GM12878 (cell line): Measurements from ENCODE around the gene AGAP4. TPM values are rescaled to one million over a fixed set of nuclear protein-coding genes. Genes with fewer than 3 reads are reported as not detected.
"Not testable (repeated sequence)": the region's sequence is repeated elsewhere in the genome, so short reads cannot be mapped to it uniquely, and the experiment has no call there.

ENCODE experiments used
- ATAC-seq: fragments of 200-7000 bp; cut with Tn5 transposase; 3 replicates; pipeline ENCODE4 v1.9.1; 2020; ENCODE audit warnings: mild to moderate bottlenecking, moderate library complexity
- BruUV-seq: library from RNA; stranded (reverse); fragments of 400-500 nt; replicated peaks from 2 replicates; lab custom pipeline; 2021; lab: Mats Ljungman, UMichigan
- CTCF ChIA-PET: fragments of 300-600 bp; sonication (Branson Sonifier 250); formaldehyde crosslinking; extraction: SDS; loops from one replicate; lab custom pipeline; 2021; ENCODE audit warnings: inconsistent platforms; lab: Yijun Ruan, JAX
- POLR2A ChIA-PET: fragments of 350-600 bp; formaldehyde crosslinking; extraction: SDS; loops from one replicate; lab custom pipeline; 2021; ENCODE audit warnings: inconsistent platforms; lab: Charles Lee
- RAD21 ChIA-PET: fragments of 300-600 bp; sonication (Branson Sonifier 250); formaldehyde crosslinking; loops from one replicate; lab custom pipeline; 2023; ENCODE audit warnings: antibody characterized with exemption; ENCODE audit not compliant: unreplicated experiment; lab: Charles Lee
- SMC1A ChIA-PET: fragments of 300-600 bp; sonication (Branson Sonifier 250); formaldehyde crosslinking; loops from one replicate; lab custom pipeline; 2023; ENCODE audit not compliant: unreplicated experiment, uncharacterized antibody; lab: Charles Lee
- DNase-seq: peaks from one replicate; pipeline ENCODE4 v3.0.0-alpha.2; 2011; ENCODE audit warnings: low read depth, low spot score
- FAIRE-seq: peaks from 3 replicates; lab custom pipeline; 2011; peaks lifted over from hg19 to GRCh38; lab: Jason Lieb, UNC
- H2AFZ ChIP-seq: 2 replicates; pipeline ENCODE4 v1.6.0; 2011; ENCODE audit warnings: low read depth, low read length, control low read depth; ENCODE audit not compliant: control insufficient read depth
- H3K27ac ChIP-seq: 2 replicates; pipeline ENCODE4 v1.5.1; 2011; ENCODE audit warnings: control low read depth; ENCODE audit not compliant: control insufficient read depth, insufficient read depth
- H3K27me3 ChIP-seq, 2 experiments: replicated peaks in 1 of 2; 2 replicates each; pipeline versions ENCODE4 v1.6.0 to v1.6.1; 2011; ENCODE audit warnings: low read length in 1 of 2; ENCODE audit not compliant: control insufficient read depth in 2 of 2, insufficient read depth in 2 of 2
- H3K36me3 ChIP-seq, 2 experiments: 2 replicates each; pipeline ENCODE4 v1.5.1; 2011; ENCODE audit warnings: low read length in 1 of 2; ENCODE audit not compliant: control insufficient read depth in 2 of 2, insufficient read depth in 2 of 2
- H3K4me1 ChIP-seq: 2 replicates; pipeline ENCODE4 v1.6.1; 2011; ENCODE audit warnings: mild to moderate bottlenecking, low read length, moderate library complexity, mixed read lengths; ENCODE audit not compliant: control insufficient read depth, insufficient read depth
- H3K4me2 ChIP-seq: 2 replicates; pipeline ENCODE4 v1.6.0; 2011; ENCODE audit warnings: control low read depth; ENCODE audit not compliant: control insufficient read depth, insufficient read depth
- H3K4me3 ChIP-seq: fragments of 200-600 bp; sonication (generic); 2 replicates; pipeline ENCODE4 v1.5.1; 2016
- H3K79me2 ChIP-seq: 2 replicates; pipeline ENCODE4 v1.6.0; 2011; ENCODE audit warnings: low read length; ENCODE audit not compliant: control insufficient read depth, insufficient read depth
- H3K9ac ChIP-seq: 2 replicates; pipeline ENCODE4 v1.8.0; 2011; ENCODE audit warnings: low read length, control low read depth, mixed read lengths; ENCODE audit not compliant: control insufficient read depth, insufficient read depth
- H3K9me3 ChIP-seq: replicated peaks from 3 replicates; pipeline ENCODE4 v1.5.1; 2011; ENCODE audit warnings: mild to moderate bottlenecking, low read length; ENCODE audit not compliant: control insufficient read depth, insufficient read depth
- H4K20me1 ChIP-seq: 2 replicates; pipeline ENCODE4 v1.6.0; 2011; ENCODE audit not compliant: control insufficient read depth, insufficient read depth
- WGBS: methylation state at CpG from one replicate; pipeline ENCODE4 v1.1.6; 2016; ENCODE audit warnings: low lambda C conversion rate; ENCODE audit not compliant: insufficient replicate concordance, insufficient coverage; ENCODE audit errors: missing lambda C conversion rate; 5-methylcytosine and 5-hydroxymethylcytosine counted together
- in situ Hi-C: fragments of 300-500 bp; cut with MboI; formaldehyde crosslinking; loops from 9 replicates; pipeline ENCODE4 v1.14.3; 2018; ENCODE audit warnings: mixed read lengths
- intact Hi-C: fragments of 100-400 bp; cut with micrococcal nuclease; formaldehyde crosslinking; loops from one replicate; pipeline ENCODE4 v1.14.2; 2022; ENCODE audit not compliant: unreplicated experiment
- polyA plus RNA-seq, 11 experiments: library from polyadenylated mRNA; depleted of rRNA in 4 of 11; unstranded in 6 of 11; stranded (reverse) in 5 of 11; fragments of >200 nt; fragmentation: Nextera tagmentation in 4 of 11; fragmentation: Illumina TruSeq in 1 of 11; extraction: Ambion mirVana in 4 of 11; extraction: Trizol in 1 of 11; gene quantifications; 1 replicate in 1 of 11; 2 replicates in 10 of 11; pipeline versions ENCODE4 v1.2.1 to v1.2.3, GENCODE V29; 2011 to 2016; ENCODE audit warnings: inconsistent platforms in 2 of 11, missing spikeins in 2 of 11, low read depth in 1 of 11
- total RNA-seq, 4 experiments: library from RNA; depleted of rRNA in 3 of 4; stranded (reverse); fragments of >200 nt in 3 of 4; fragmentation: Illumina TruSeq in 1 of 4; extraction: Trizol in 1 of 4; gene quantifications; 2 replicates each; pipeline versions ENCODE4 v1.2.1 to v1.2.3, GENCODE V29; 2013 to 2021

Gene AGAP4
- total and polyA plus RNA-seq, 10 of the 15 experiments (the other 5 are each of a cell fraction or from before 2014, with no cell fraction given), result 1.2 to 16.2 (median 8.9) TPM

DNA sequence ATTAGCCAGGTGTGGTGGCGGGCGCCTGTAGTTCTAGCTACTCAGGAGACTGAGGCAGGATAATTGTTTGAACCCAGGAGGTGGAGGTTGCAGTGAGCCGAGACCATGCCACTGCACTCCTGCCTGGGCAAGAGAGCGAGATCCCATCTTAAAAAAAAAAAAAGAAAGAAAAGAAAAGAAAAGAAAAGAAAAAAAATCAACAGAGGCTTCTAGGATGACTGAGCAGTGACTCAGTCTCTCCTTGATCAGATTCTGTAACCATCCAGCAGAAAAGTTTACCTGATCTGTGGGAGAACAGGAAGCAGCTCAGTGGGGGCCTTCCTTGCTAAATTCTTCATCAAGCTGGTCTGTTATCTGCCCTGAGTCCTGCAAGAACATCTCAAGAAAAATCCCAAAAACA lies 33.2 kb downstream of the AGAP4 start:
- RAD21 ChIA-PET, intact Hi-C loops, H3K36me3 ChIP-seq, H3K27ac ChIP-seq, H3K9me3 ChIP-seq, H2AFZ ChIP-seq, CTCF ChIA-PET, DNase-seq, ATAC-seq, BruUV-seq, H3K27me3 ChIP-seq, H3K4me2 ChIP-seq, H3K9ac ChIP-seq, H3K4me1 ChIP-seq, H3K4me3 ChIP-seq, H4K20me1 ChIP-seq, H3K79me2 ChIP-seq, SMC1A ChIA-PET, in situ Hi-C loops, POLR2A ChIA-PET, FAIRE-seq: not testable (repeated sequence)
- 69% methylated on average over 3 of the region's 4 CpGs for WGBS

GRCh38 chr10:45812959-45813358 lies 34.3 kb downstream of the AGAP4 start:
- H3K9me3 ChIP-seq, in situ Hi-C loops, H4K20me1 ChIP-seq, intact Hi-C loops, H3K9ac ChIP-seq, DNase-seq, H3K79me2 ChIP-seq, POLR2A ChIA-PET, H3K27ac ChIP-seq, CTCF ChIA-PET, H3K27me3 ChIP-seq, RAD21 ChIA-PET, BruUV-seq, H3K4me2 ChIP-seq, H2AFZ ChIP-seq, H3K36me3 ChIP-seq, H3K4me1 ChIP-seq, H3K4me3 ChIP-seq, SMC1A ChIA-PET, FAIRE-seq, ATAC-seq: not testable (repeated sequence)
- WGBS, result 63% methylated on average over 11 of the region's 13 CpGs
